CD4-positive, alpha-beta T cell (primary cell): Measurements from ENCODE around the gene COPS7A. TPM values are rescaled to one million over a fixed set of nuclear protein-coding genes. Genes with fewer than 3 reads are reported as not detected.
A peak's percentile ranks its signal among the peaks of the same experiment; 100 is the strongest.
"Not testable (repeated sequence)": the region's sequence is repeated elsewhere in the genome, so short reads cannot be mapped to it uniquely, and the experiment has no call there.

ENCODE experiments used
- ATAC-seq: fragments of 200-7000 bp; cut with Tn5 transposase; one replicate; pipeline ENCODE4 v1.10.0; 2022; ENCODE audit warnings: mild to moderate bottlenecking; ENCODE audit not compliant: poor library complexity
- CTCF ChIA-PET: fragments of 350-600 bp; sonication (Branson Sonifier 250); formaldehyde crosslinking; loops from one replicate; lab custom pipeline; 2021; ENCODE audit warnings: antibody characterized with exemption, inconsistent platforms; lab: Charles Lee
- POLR2A ChIA-PET: fragments of 350-600 bp; sonication (Branson Sonifier 250); formaldehyde crosslinking; loops from one replicate; lab custom pipeline; 2021; ENCODE audit warnings: antibody characterized with exemption, inconsistent platforms; lab: Charles Lee
- DNase-seq, 14 experiments: peaks; one replicate each; pipeline ENCODE4 v3.0.0-alpha.2; 2013 to 2020; ENCODE audit warnings: mixed read lengths in 2 of 14
- H3K27ac ChIP-seq, 2 donors: one replicate each; pipeline versions ENCODE4 v1.5.1 to v1.7.0; 2013; ENCODE audit warnings: low read length in 2 of 2, low read depth in 1 of 2, mild to moderate bottlenecking in 1 of 2
- H3K27me3 ChIP-seq, 2 experiments: 1 replicate in 1 of 2; 2 replicates in 1 of 2; pipeline versions ENCODE4 v1.6.1 to v1.7.0; 2013; ENCODE audit warnings: low read length in 2 of 2, control low read depth in 1 of 2, mild to moderate bottlenecking in 1 of 2, moderate library complexity in 1 of 2; ENCODE audit not compliant: insufficient read depth in 2 of 2, control insufficient read depth in 1 of 2
- H3K36me3 ChIP-seq: one replicate; pipeline ENCODE4 v1.6.1; 2013; ENCODE audit warnings: low read length, control low read depth; ENCODE audit not compliant: insufficient read depth
- H3K4me1 ChIP-seq: one replicate; pipeline ENCODE4 v1.6.1; 2013; ENCODE audit warnings: low read length, control low read depth; ENCODE audit not compliant: insufficient read depth
- H3K4me3 ChIP-seq: one replicate; pipeline ENCODE4 v1.5.1; 2013; ENCODE audit warnings: mild to moderate bottlenecking, low read length, moderate library complexity
- H3K9me3 ChIP-seq, 2 experiments: 1 replicate in 1 of 2; 2 replicates in 1 of 2; pipeline versions ENCODE4 v1.6.1 to v1.7.0; 2013; ENCODE audit warnings: low read length in 2 of 2, mild to moderate bottlenecking in 2 of 2, control low read depth in 1 of 2, moderate library complexity in 1 of 2; ENCODE audit not compliant: control insufficient read depth in 1 of 2, insufficient read depth in 1 of 2
- H3K27ac Mint-ChIP-seq: one replicate; pipeline ENCODE4 v1.8.0; 2020; ENCODE audit warnings: mixed read lengths
- H3K27me3 Mint-ChIP-seq: one replicate; pipeline ENCODE4 v1.8.0; 2021; ENCODE audit warnings: mixed read lengths
- H3K36me3 Mint-ChIP-seq: one replicate; pipeline ENCODE4 v1.8.0; 2021; ENCODE audit warnings: low read depth, mixed read lengths
- H3K4me1 Mint-ChIP-seq: one replicate; pipeline ENCODE4 v1.8.0; 2021; ENCODE audit warnings: low read depth, mixed read lengths
- H3K4me3 Mint-ChIP-seq: one replicate; pipeline ENCODE4 v1.8.0; 2020; ENCODE audit warnings: mild to moderate bottlenecking, mixed read lengths
- H3K9me3 Mint-ChIP-seq: one replicate; pipeline ENCODE4 v1.8.0; 2020; ENCODE audit warnings: mixed read lengths
- intact Hi-C, 2 experiments: fragments of 100-400 bp; cut with DNase I in 1 of 2; cut with micrococcal nuclease in 1 of 2; formaldehyde crosslinking; loops; one replicate each; pipeline versions ENCODE4 v1.15.1 to v1.9.0; 2023 to 2025; cut with DNase I, micrococcal nuclease
- total RNA-seq, 174 experiments: library from RNA in 2 of 174; stranded (reverse) in 2 of 174; gene quantifications; one replicate each; pipeline ENCODE4 v1.2.3 and lab custom pipeline; 2021 to 2026
- TF ChIP-seq, protein P1 (sequence below): fragments of 200-600 bp; IDR thresholded peaks from one replicate; pipeline ENCODE4 v1.8.0; 2022; ENCODE audit warnings: antibody characterized with exemption, mild to moderate bottlenecking

The COPS7A gene
- total RNA-seq, 2 experiments from 2014 or later, result 9.4 to 9.6 TPM

DNA sequence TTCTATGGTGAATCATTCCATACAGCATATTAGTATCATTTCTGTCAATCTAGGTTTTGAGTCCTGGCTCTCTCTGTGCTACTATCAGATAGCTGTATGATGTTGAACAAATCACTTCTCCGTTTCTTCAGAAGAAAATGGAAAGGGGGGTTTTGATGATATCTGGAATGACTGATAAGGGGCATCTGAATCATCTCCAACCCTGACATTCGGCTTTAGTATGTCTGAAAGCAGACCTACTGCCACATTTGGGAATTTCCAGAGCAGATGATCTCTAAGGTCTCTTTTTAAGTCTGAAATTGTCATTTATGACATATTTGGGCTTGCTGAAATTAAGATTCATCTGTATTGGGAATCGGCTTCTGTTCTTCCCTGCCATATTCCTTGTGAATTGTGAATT lies 19.0 kb downstream of the COPS7A start:
- peaks cover 10% of the 10 kb centered on the region for H3K36me3 ChIP-seq
- H3K27me3 ChIP-seq, result no peaks in the 10 kb centered on the region
- ChIA-PET CTCF (no interaction called here), POLR2A (no interaction called here)
- peaks cover 16% of the 10 kb centered on the region for H3K4me1 ChIP-seq
- intact Hi-C loops, result no loop called here
- TF ChIP-seq, protein P1, sequence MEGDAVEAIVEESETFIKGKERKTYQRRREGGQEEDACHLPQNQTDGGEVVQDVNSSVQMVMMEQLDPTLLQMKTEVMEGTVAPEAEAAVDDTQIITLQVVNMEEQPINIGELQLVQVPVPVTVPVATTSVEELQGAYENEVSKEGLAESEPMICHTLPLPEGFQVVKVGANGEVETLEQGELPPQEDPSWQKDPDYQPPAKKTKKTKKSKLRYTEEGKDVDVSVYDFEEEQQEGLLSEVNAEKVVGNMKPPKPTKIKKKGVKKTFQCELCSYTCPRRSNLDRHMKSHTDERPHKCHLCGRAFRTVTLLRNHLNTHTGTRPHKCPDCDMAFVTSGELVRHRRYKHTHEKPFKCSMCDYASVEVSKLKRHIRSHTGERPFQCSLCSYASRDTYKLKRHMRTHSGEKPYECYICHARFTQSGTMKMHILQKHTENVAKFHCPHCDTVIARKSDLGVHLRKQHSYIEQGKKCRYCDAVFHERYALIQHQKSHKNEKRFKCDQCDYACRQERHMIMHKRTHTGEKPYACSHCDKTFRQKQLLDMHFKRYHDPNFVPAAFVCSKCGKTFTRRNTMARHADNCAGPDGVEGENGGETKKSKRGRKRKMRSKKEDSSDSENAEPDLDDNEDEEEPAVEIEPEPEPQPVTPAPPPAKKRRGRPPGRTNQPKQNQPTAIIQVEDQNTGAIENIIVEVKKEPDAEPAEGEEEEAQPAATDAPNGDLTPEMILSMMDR, result no peak
- Mint-ChIP-seq H3K36me3 (peaks cover 16% of the 10 kb centered on the region), H3K4me3 (no peak overlapping the region), H3K9me3 (no peaks in the 10 kb centered on the region), H3K27me3 (no peaks in the 10 kb centered on the region), H3K27ac (no peak overlapping the region), H3K4me1 (peaks cover 15% of the 10 kb centered on the region)
- no peak for DNase-seq
- peaks cover 0 to 6% of the 10 kb centered on the region in 2 experiments for H3K9me3 ChIP-seq
- no peak for ATAC-seq
- H3K4me3 ChIP-seq, result no peak overlapping the region
- no peak overlapping the region for H3K27ac ChIP-seq

DNA sequence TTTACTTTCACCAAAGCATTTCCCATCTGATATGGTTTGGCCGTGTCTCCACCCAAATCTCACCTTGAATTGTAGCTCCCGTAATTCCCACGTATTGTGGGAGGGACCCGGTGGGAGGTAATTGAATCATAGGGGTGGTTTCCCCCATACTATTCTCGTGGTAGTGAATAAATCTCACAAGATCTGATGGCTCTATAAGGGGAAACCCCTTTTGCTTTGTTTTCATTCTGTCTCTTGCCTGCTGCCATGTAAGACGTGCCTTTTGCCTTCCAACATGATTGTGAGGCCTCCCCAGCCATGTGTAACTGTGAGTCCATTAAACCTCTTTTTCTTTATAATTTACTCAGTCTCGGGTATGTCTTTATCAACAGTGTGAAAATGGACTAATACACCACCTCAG lies 19.5 kb downstream of the COPS7A start:
- H3K27me3 Mint-ChIP-seq, POLR2A ChIA-PET, DNase-seq, H3K4me3 ChIP-seq, CTCF ChIA-PET, H3K9me3 ChIP-seq, ATAC-seq, H3K4me3 Mint-ChIP-seq, H3K27ac ChIP-seq, H3K9me3 Mint-ChIP-seq, intact Hi-C loops, H3K27ac Mint-ChIP-seq, H3K27me3 ChIP-seq: not testable (repeated sequence)
- peaks cover 20% of the 10 kb centered on the region for H3K36me3 Mint-ChIP-seq
- peaks cover 15% of the 10 kb centered on the region for H3K4me1 Mint-ChIP-seq
- Histone ChIP-seq H3K4me1 (peaks cover 16% of the 10 kb centered on the region), H3K36me3 (peaks cover 15% of the 10 kb centered on the region)

DNA sequence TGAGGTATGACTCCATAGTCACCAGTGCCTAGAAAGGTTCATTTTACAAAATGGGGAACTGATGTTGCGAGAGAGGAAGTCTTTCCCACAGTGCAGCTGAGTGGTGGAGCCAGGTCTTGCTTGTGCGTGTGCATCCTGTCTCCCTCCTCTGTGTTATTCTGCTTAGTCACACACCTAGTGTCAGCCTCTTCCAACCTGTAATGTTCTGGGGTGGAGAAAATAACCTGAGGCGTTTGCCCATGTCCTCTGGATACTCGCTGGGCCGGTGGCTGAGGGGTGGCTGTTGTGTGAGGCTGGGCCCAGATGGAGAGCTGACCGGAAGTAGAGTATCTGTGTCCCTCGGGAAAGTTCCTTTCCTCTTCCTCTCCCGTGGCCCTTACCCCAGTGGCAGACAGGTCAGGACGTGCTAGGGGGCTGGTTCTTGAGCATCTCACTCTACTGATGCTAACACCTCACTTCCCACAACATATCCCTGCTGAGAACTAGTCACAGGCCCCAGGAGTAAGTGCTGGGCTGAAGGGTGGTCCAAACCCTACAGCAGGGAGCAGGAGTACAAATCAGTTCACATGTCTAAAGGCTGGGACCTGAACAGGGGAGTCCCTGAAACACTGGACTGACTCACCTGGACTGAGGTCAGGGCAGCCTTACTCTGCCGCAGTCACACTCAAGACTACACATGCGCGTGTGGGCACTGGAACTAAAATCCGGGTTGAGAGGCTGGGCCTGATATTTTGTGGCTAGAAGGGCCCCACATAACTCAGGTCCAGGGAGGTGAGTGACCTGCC lies 22.1 kb downstream of the COPS7A start:
- Histone ChIP-seq H3K27me3 (no peaks in the 10 kb centered on the region), H3K9me3 (peaks cover 0 to 6% of the 10 kb centered on the region in 2 experiments), H3K27ac (peak overlapping the region; percentile 8 to 52), H3K36me3 (peaks cover 41% of the 10 kb centered on the region), H3K4me3 (no peak overlapping the region), H3K4me1 (peaks cover 16% of the 10 kb centered on the region)
- intact Hi-C loops, result no loop called here
- peaks cover 42% of the 10 kb centered on the region for H3K36me3 Mint-ChIP-seq
- H3K4me1 Mint-ChIP-seq, result peaks cover 15% of the 10 kb centered on the region
- peak; percentile 99 for ATAC-seq
- DNase-seq, result peak in 6 of 14 experiments; percentile 20 to 74 (median 54)
- ChIA-PET CTCF (interaction anchor here (1.1 kb wide), 1 partner anchor 145 kb away, joined by 3 read pairs; no protein-coding TSS in a partner anchor), POLR2A (interaction anchor here (0.7 to 1.3 kb wide), 3 partner anchors 15 to 362 kb away, joined by 3 read pairs; partner anchors contain the start of gene P3H3)
- TF ChIP-seq, protein P1, result no peak
- H3K27me3 Mint-ChIP-seq, result no peaks in the 10 kb centered on the region
- no peak overlapping the region for H3K4me3 Mint-ChIP-seq
- H3K9me3 Mint-ChIP-seq, result no peaks in the 10 kb centered on the region
- peak overlapping the region; percentile 82 for H3K27ac Mint-ChIP-seq
